Stimulated activated CD8-positive, alpha-beta memory T cell treated with anti-CD3 and anti-CD28 coated beads, Interleukin-15, amount 100 ng/mL, for 4 hours (primary cell): ENCODE data around the gene NKAP.
"Not testable (repeated sequence)": the region's sequence is repeated elsewhere in the genome, so short reads cannot be mapped to it uniquely, and the experiment has no call there.

ENCODE experiments used
- DNase-seq, 2 donors: peaks; one replicate each; pipeline ENCODE4 v3.0.0-alpha.2; 2020; ENCODE audit warnings: low read depth in 2 of 2

NKAP gene

DNA sequence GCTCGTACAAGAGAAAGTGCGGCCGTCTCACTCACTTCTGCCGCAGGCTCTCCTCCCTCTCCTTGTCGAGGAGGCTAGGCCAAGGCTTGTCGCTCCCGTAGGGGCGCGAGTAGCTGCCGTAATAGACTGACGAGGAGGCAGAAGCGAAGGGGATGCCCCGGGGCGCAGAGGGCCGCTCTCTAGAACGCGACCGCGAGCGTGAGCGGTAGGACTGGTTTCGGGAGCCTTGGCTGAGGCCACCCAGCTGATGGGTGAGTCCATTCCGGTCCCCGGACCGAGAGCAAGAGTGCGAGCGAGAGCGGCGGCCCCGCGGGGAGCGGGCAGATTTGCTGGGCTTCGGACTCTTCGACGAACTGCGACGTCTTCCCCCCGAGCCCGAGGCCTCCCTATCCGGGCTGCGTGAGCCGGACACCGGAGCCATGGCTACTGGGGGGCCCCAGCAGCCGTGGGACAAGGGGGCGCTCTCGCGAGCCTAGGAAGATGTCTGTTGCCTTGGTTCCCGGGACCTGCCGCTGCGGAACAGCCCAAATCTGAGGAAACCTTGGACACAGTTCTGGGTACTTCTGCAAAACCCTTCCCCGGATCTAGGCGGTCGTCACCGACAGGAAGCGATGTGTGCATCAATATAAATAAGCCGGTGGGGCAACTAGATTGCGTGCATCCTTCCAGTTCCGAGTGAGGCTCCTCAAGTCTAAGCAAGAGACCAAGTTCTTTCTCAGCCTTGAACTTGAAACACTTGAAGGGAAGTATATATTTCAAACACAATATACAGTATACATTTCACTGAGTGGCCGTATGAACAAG lies at the start of gene NKAP:
Gene NKAP (minus strand): TSS at position 567 of the 804 bp plus-strand sequence. CDS start 146 bp downstream, at position 421.
- peak; percentile 54 to 64 for DNase-seq

DNA sequence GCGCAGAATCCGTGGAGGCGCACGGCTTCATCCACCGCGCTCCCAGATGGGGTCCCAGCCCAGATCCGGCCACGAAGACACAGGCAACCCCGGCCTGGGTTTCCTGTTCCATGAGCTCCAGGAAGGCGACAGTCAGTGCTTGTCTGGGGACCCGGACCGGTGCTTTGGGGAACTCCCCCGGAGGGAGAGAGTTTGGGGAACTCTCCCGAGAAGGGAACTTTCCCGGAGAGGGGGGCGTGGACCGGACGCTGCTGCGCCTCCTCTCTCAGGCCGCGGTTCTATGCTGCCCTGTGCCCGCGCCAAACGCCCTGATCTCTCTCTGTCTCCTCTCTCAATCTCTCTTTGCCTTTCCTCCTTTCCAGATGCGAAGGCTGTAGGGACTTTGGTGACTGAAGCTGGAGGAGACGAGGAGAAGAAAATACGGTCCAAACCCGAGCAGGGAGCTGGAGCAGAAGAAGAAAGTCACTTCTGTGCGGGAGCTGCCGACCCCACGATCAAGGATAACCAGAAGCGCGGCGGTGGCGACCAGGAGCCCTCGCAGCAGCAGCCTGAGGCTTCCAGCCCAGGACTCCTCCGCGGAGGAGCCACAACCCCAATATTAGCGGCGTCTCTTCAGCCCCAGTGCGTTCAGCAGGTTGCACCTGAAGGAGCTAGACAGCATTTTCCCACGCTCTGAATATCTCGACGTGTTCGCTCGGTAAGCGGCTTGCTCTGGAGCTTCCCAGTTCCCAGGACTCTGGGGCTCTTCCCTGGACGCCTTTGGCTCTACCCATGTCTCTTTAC lies 47.6 kb upstream of the NKAP start:
- no peak for DNase-seq

DNA sequence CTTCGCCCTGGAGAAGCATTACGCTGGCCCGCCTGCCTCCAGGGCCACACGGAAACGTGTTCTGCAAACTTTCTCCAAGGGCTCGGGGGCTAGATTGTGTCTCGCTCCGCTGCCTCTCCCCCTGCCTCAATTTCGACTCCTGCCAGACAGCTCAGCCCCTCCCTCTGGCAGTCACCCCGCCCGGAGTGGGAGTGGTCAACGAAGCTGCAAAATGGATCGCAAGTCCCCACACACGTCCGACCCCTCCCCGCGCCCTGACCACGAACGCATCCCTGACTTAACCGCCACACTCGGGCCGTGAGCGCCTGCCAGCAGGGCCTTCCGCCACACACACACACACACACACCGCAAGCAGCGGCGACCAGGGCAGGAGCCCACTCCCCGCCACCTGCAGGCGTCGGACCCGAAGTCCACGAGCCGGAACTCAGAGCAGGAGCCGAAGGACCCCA lies 47.0 kb upstream of the NKAP start:
- no peak for DNase-seq

DNA sequence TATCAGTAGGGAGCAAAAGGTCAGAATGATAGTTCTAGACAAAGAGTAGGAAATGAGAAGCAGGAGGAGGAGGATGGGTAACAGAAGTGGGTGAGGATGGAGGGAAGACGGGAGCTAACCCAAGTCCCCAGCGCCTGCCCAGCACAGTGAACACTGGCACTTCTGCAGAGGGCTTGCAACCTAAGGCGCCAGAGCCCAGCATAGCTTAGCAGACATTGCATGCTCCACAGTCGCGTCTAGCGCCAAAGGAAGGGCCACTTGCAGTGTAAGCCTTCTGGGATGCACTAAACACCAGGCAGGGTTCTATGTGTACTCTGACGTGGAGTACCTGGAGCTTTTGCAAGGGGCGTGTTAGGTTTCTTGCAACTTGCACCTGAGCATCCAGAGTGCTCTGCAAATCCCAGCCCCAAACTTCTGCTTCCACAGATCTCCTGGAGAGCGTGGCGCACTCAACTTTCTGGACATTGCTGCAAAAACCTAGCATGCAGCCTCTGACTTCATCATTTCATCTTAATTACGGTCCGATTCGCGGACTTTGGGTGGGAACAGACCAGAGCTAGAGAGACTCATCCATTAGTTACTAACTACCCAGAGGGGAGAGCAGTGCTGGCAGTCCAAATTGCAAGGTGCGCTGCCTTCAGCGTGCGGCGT lies 46.5 kb upstream of the NKAP start:
- DNase-seq = no peak

DNA sequence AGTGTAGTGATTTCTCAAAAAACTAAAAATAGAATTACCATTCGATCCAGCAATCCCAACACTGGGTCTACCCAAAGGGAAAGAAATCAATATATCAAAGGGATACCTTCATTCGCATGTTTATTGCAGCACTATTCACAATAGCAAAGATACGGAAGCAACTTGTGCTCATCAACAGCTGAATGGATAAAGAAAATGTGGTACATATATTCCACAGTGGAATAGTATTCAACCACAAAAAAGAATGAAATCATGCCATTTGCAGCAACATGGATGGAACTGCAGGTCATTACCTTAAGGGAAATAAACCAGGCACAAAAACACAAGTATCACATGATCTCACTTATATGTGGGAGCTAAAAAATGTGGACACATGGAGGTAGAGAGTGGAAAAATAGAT lies 42.7 kb upstream of the NKAP start:
- no peak for DNase-seq

DNA sequence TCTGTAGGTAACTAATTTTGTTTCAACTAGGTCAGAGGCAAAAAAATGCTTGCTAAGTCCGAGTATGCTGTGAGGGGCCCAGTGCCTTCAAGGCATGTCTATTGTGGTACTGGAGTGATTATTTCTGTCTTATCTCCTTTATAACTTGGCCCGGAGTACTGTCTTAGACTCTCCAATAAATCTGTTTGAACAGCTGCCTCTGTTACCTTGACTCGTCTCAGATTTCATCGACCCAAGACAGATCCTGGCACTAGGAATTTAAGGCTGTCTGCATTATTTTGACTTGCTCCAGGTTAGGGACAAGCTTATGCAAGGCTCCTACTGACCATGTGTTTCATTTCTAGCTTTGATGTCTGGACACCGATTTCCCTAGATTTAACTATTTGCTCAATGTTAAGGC lies 41.1 kb upstream of the NKAP start:
- no peak for DNase-seq

DNA sequence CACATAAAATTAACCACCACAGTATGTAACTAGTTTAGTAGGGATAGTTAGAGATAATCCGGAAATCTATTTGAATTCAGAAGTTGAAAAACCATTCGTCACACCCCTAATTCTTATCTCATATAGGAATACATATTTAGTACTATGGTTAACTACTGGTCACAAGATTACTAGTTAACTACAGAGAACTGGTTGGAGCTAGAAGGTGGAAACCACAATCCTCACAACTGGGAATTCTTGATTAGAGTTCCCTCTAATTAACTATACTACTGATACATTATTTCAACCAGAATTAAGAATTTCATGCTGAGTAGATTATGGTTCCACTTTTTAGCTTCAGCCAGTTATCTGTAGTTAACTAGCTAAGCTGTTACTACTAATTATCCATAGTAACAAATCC lies 39.9 kb upstream of the NKAP start:
- no peak for DNase-seq

DNA sequence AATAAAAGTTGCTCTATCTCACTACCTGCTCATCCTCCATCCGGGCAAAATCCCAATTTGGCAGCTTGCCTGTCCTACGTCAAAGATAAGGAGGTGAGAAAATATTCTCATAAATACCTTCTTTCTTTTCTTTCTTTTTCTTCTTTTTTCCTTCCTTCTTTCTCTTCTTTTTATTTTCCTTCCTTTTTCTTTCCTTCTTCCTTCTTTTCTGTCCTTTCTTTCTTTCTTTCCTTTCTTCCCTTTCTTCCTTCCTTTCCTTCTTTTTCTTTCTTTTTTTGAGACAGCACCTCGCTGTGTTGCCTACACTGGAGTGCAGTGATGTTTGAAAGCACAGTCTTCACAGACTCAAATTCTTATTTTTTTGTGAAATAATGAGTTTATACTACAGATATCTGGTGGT lies 38.6 kb upstream of the NKAP start:
- no peak for DNase-seq

DNA sequence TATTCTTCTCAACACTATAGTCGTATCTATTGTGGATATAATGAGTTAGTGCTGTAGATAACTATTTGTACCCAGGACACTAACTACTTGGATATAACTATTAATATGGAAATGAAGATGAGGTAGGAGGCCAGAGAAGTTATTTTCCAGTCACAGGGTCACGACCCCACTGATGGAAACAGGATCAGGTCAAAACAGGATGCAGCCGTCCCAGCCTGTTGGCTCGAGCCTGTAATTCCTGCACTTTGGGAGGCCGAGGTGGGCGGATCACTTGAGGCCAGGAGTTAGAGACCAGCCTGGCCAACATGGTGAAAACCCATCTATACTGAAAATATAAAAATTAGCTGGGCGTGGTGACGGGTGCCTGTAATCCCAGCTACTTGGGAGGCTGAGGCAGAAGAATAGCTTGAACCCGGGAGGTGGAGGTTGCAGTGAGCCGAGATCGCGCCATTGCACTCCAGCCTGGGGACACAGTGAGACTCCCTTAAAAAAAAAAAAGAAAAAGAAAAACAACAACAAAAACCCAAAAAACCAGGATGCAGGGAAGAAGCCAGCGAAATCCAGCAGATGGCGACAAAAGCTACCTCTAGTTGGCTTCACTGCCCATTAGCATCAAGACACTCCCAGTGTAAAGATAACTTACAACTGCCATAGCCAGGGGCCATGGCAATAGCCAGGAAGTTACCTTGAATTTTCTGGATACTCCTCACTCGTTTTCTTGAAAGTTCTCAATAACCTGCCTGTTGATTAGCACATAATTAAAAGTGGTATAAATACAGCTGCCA lies 37.9 kb upstream of the NKAP start:
- DNase-seq = no peak

DNA sequence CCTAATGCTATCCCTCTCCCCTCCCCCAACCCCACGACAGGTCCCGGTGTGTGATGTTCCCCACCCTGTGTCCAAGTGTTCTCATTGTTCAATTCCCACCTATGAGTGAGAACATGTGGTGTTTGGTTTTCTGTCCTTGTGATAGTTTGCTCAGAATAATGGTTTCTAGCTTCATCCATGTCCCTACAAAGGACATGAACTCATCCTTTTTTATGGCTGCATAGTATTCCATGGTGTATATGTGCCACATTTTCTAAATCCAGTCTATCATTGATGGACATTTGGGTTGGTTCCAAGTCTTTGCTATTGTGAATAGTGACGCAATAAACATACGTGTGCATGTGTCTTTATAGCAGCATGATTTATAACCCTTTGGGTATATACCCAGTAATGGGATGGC lies 33.6 kb upstream of the NKAP start:
- not testable (repeated sequence) for DNase-seq

DNA sequence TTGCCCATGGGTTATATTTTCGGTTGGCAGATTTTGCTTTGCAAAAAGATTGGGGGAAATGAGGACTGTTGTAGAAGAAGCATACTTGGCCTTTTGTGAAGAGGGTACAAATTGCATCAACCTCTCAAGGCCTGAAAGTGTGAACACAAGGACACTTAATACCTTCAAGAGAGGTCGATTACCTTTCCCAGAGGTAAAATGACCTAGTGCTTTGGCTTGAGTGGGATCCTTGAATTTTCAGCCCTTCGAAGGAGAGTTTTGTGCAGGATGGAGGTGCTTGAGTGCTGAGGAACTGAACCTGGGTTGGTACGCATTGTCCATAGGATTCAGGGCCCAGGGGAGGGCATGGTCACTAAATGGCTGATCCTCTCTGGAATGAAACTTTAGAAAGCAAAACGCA lies 27.6 kb upstream of the NKAP start:
- DNase-seq = no peak

DNA sequence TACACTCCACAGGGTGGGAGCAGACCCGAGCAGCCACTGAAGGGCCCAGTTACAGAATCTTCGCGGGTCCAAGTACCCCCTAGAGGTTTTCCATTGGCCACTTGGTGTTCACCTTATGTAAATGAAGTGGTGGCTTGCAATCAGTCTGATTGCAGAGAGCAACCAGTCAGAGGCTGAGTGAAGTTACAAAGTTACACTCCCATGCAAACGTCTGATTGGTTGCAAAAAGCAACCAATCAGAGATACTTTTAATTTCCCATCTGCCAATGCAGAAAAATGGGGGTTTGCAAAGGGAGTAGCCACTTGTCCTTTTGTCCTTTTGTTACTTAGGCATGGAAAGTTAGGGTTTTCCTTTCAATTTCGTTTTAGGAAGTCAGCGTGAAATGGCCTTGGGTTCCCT lies 27.0 kb upstream of the NKAP start:
- DNase-seq = no peak

DNA sequence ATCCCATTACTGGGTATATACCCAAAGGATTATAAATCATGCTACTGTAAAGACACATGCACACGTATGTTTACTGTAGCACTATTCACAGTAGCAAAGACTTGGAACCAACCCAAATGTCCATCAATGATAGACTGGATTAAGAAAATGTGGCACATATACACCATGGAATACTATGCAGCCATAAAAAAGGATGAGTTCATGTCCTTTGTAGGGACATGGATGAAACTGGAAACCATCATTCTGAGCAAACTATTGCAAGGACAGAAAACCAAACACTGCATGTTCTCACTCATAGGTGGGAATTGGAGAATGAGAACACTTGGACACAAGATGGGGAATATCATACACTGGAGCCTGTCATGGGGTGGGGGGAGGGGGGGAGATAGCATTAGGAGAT lies 23.3 kb upstream of the NKAP start:
- not testable (repeated sequence) for DNase-seq

DNA sequence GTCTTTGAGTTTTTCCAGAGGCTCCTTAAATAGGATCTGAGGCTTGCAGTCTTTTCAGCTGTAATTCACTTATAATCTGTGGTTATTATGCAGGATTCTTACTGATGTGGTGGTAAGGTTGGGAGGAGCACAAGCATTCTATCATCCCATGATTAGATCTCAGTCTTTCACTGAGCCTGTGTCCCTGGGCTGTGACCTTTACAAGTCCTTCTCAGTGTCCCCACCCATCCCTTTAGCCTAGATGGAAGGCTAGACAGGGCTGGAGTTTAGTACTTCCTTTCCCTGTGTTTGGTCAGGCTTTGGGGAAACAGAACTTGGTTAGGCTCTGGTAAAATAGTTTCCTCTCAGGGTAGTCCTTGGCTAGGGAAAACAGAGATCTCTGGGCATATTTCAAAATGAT lies 17.1 kb upstream of the NKAP start:
- no peak for DNase-seq

DNA sequence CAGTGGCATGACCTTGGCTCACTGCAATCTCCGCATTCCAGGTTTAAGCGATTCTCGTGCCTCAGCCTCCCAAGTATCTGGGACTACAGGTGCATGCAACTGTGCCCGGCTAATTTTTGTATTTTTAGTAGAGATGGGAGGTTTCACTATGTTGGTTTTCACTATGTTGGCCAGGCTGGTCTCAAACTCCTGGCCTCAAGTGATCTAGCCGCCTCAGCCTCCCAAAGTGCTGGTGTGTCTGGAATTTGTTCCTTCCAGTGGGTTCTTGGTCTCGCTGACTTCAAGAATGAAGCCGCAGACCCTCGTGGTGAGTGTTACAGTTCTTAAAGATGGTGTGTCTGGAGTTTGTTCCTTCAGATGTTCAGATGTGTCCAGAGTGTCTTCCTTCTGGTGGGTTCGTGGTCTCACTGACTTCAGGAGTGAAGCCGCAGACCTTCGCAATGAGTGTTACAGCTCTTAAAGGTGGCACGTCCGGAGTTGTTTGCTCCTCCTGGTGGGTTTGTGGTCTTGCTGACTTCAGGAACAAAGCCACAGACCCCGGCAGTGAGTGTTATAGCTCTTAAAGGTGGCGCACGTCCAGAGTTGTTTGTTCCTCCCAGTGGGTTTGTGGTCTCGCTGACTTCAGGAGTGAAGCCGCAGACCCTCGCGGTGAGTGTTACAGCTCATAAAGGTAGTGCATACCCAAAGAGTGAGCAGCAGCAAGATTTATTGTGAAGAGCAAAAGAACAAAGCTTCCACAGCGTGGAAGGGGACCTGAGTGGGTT lies 12.4 kb upstream of the NKAP start:
- DNase-seq = peak in 1 of 2 donors; percentile 13

DNA sequence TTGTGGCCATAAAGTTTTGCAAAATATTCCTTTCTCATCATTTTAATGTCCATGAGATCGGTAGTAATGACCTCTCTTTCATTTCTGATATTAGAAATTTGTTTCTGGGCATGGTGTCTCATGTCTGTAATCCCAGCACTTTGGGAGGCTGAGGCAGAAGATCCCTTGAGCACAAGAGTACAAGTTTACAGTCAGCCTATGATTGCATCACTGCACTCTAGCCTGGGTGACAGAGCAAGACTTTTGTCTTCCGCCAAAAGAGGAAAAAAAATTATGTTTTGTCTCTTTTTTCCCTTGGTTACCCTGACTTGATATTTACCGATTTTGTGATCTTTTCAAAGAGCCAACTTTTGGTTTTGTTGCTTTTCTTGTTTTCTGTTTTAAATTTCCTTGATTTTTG lies 10.8 kb upstream of the NKAP start:
- no peak for DNase-seq

DNA sequence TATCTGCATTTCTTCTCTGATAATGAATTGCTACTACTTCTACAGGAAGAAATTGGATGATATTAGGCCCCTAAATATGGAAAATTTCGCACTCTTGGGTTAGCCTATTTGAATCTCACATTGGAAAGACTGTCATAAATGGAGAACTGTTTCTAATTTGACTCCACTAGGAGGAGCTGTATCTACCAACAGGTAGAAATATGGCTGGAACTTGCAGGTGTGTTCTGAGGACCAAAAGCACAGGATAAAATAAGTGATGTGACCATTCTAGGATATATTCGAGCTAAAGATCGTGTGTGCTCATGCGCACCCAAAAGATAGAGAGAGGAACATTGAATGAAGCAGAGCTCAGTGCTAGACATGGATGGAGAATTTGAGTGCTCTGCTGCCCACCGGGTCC lies 4.8 kb upstream of the NKAP start:
- DNase-seq = no peak

DNA sequence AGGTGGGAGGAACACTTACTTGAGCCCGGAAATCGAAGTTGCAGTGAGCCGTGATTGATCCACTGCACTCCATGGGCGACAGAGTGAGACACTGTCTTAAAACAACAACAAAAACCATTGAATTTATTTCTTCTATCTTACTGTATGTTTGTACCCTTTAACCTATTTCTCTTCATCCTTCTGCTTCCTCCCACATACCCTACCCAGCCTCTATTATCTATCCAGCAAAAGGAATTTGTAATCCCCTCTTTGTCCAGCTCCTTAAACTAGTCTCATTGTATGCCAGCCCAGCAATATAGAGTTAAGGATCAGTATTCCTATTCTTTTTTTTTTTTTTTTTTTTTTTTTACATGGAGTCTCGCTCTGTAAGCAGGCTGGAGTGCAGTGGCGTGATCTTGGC lies 1.9 kb upstream of the NKAP start:
- DNase-seq = no peak

DNA sequence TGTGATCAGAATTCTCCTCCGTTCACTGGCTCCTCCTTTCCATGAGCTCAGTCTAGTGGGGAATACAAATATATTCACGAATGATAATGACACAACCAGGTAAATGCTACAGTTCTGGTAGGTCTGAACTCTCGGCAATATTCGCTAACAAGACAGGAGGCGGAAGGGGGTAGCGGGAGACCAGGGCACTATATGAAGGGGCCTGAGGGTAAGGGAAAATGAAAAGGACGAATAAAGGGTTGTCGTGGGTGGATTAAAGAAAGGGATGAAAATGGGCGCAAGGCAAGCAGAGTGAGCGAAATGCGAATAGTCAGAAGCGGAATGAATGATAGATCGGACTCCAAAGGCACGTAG lies 743 bp downstream of the NKAP start:
- DNase-seq = no peak

DNA sequence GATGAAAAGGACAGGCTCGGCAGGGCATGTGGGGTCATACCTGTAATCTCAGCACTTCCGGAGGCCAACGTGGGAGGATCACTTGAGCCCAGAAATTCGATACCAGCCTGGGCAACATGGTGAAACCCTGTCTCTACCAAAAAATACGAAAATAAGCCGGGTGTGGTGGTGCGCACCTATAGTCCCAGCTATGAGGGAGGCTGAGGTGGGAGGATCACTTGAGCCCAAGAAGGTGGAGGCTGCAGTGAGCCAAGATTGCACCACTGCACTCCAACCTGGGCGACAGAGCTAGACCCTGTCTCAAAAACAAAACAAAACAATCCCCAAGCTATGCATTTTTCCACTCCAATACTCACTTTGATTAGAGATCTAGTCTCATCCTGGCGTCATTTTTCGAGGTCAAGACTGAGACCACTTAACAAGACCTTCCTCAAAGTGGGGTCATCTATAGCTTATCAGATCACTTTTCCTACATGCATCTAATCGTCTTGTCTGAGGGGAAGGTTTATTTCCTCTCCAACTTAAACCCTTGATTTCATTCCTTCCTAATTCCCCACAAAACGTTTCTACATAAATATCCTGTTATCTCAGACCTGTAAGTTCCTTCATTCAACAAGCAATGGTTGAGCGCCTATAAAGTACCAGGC lies 1.3 kb downstream of the NKAP start:
- DNase-seq = no peak

DNA sequence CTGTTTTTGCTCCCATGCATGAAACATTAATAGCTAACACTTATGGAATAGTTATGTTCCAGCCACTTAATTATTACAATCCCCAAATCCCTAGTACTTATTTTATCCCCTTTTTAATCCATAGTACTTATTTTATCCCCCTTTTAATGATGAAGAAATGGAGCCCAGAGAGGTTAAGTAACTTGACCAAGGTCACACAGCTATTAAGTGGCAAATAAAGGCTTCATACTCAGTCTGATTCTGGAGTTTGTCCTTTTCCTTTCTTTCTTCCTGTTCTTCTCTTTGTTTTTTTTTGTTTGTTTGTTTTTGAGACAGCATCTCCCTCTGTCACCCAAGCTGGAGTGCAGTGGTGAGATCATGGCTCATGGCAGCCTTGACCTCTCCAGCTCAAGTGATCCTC lies 2.2 kb downstream of the NKAP start:
- no peak for DNase-seq
